ENCODE data around the gene SCNN1B. TPM values are rescaled to one million over a fixed set of nuclear protein-coding genes. Genes with fewer than 3 reads are reported as not detected.
"Not testable (repeated sequence)": the region's sequence is repeated elsewhere in the genome, so short reads cannot be mapped to it uniquely, and the experiment has no call there.

The SCNN1B gene
- total RNA-seq, 3 donors from 2014 or later = not detected

DNA sequence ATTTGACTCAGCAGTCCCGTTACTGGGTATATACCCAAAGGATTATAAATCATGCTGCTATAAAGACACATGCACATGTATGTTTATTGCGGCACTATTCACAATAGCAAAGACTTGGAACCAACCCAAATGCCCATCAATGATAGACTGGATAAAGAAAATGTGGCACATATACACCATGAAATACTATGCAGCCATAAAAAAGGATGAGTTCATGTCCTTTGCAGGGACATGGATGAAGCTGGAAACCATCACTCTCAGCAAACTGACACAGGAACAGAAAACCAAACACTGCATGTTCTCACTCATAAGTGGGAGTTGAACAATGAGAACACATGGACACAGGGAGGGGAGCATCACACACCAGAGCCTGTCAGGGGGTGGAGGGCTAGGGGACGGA lies 2.3 kb upstream of the SCNN1B start:
- peaks cover 47% of the 10 kb centered on the region for H3K27me3 Mint-ChIP-seq (ENCODE audit: low read depth)
- not testable (repeated sequence) for H3K36me3 Mint-ChIP-seq (ENCODE audit: insufficient read depth); ATAC-seq; H3K4me3 Mint-ChIP-seq; H3K4me1 Mint-ChIP-seq (ENCODE audit: low read depth); H3K9me3 Mint-ChIP-seq; DNase-seq

DNA sequence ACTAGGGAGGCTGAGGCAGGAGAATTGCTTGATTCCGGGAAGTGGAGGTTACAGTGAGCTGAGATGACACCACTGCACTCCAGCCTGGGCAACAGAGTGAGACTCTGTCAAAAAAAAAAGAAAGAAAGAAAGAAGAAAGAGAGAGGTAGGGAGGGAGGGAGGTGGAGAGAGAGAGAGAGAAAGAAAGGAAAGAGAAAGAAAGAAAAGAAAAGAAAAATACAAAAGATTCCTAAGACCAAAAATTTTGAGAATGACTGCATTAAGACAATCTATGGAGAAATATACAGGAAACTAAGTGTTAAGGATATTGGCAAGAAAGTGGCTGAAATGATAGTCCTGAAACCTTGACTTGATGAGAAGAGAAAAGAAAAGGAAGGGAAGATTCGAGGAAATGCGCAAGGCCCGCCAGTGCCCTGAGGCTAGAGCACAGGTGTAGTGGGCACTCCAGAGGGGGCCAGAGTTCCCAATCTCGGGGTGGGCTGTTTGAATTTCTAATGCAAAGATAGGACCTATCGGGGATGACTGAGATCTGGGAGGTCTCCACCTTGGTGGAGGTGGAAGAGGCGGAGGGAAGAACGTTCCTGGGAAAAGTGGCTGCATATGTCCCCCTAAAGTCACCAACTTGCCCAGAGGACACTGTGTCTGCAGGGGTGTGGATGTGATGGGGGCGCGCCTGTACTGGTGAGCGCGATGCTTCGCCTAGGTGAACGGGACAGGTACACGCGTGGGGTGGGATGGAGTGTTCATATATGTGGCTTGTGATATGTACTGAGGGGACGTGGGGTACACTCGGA lies 654 bp upstream of the SCNN1B start:
- Mint-ChIP-seq H3K36me3 (ENCODE audit: insufficient read depth) (no peaks in the 10 kb centered on the region), H3K4me3 (no peak overlapping the region), H3K27me3 (ENCODE audit: low read depth) (peaks cover 37% of the 10 kb centered on the region), H3K9me3 (no peaks in the 10 kb centered on the region), H3K4me1 (ENCODE audit: low read depth) (peaks cover 3% of the 10 kb centered on the region)
- DNase-seq (no peak), ATAC-seq (no peak)

DNA sequence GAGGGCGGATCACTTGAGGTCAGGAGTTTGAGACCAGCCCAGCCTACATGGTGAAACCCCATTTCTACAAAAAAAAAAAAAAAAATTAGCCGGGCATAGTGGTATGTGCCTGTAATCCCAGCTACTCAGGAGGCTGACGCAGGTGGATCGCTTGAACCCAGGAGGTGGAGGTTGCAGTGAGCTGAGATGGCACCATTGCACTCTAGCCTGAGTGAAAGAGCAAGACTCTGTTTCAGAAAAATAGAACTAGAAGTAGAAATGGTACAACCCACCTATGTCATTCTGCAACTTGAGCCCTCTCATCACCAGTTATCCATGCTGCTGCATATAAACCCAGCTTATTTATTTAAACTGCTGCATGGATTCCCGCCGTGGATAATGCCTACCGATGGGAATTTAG lies 1.6 kb downstream of the SCNN1B start:
- Mint-ChIP-seq H3K4me1 (ENCODE audit: low read depth) (peaks cover 3% of the 10 kb centered on the region), H3K4me3 (no peak overlapping the region), H3K27me3 (ENCODE audit: low read depth) (peaks cover 31% of the 10 kb centered on the region), H3K36me3 (ENCODE audit: insufficient read depth) (no peaks in the 10 kb centered on the region), H3K9me3 (no peaks in the 10 kb centered on the region)
- no peak for DNase-seq
- ATAC-seq = no peak

DNA sequence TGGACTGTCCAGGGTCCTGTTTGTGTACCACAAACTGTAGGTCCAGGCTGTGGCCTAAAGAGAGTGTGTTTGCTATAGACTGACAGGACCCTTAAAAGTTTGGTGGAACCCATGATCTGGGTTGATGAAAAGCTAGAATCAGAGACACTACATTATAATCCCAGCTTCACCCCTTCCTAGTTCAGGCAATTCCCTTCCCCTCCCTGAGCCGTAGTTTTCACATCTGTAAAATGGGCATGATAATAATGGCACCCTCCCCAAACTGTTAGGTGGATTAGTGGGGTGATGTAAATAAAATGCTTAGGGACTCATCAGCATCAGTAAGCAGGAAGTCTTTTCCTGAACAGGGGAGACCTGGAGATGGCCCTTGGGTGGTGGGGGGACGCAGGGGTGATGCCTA lies 2.5 kb downstream of the SCNN1B start:
- ATAC-seq (no peak), DNase-seq (no peak)
- no peaks in the 10 kb centered on the region for H3K36me3 Mint-ChIP-seq (ENCODE audit: insufficient read depth)
- H3K4me3 Mint-ChIP-seq = no peak overlapping the region
- H3K4me1 Mint-ChIP-seq (ENCODE audit: low read depth) = peaks cover 3% of the 10 kb centered on the region
- peaks cover 33% of the 10 kb centered on the region for H3K27me3 Mint-ChIP-seq (ENCODE audit: low read depth)
- no peaks in the 10 kb centered on the region for H3K9me3 Mint-ChIP-seq

DNA sequence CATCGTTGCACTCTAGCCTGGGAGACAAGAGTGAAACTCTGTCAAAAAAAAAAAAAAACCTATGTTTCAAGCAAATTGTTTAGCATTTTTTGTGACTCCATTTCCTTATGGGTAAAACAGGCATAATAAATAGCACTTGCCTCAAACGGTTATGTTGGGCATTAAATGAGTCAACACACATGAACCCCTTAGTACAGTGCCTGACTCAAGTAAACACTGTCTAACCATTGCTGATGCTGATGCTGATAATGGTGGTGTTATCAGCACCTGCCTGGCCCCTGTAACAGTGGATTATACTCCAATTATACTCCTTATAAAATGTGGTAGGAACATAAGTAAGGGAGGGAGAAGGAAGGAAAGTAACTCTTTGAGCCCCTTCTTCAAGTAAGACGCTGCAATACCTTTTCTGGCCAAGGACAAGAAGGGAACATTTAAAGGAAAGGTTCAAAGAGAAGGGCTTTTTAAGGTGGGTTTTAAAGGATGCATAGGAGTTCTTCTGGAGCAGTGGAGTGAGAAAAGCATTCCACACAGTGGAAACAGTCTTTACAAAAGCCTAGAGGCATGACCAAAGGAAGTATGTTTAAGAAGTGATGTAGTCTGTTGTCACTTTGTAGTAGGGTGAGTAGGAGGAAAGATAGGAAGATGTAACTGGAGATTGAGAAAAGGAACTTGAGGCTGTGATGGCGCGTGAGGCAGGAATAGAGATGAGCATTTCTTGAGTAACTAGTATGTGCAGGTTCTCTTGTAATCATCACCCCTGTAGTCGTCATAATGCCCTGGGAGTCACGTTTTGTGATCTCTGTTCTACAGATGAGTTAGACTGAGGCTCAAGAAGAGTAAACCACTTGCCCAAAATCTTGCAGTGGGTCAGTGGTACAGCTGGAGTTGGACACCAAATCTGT lies 4.3 kb downstream of the SCNN1B start:
- Mint-ChIP-seq H3K9me3 (peaks cover 5% of the 10 kb centered on the region), H3K4me1 (ENCODE audit: low read depth) (peaks cover 1% of the 10 kb centered on the region), H3K36me3 (ENCODE audit: insufficient read depth) (no peaks in the 10 kb centered on the region), H3K4me3 (no peak overlapping the region), H3K27me3 (ENCODE audit: low read depth) (peaks cover 24% of the 10 kb centered on the region)
- ATAC-seq (no peak), DNase-seq (no peak)

DNA sequence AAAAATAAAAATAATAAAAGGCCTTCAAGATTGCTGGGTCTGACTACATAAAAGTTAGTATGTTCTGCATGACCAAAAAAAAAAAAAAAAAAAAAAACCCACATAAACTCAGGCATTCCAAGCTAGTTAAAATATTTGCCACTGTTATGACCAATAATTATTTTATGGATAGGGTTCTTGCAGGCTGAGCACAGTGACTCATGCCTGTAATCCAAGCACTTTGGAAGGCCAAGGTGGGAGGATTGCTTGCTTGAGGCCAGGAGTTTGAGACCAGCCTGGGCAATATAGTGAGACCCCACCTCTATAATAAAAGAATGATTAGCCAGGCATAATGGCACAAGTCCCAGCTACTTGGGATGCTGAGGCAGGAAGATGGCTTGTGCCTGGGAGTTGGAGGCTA lies 8.1 kb downstream of the SCNN1B start:
- H3K4me1 Mint-ChIP-seq (ENCODE audit: low read depth) = no peaks in the 10 kb centered on the region
- H3K9me3 Mint-ChIP-seq = peaks cover 5% of the 10 kb centered on the region
- no peak for ATAC-seq
- no peaks in the 10 kb centered on the region for H3K36me3 Mint-ChIP-seq (ENCODE audit: insufficient read depth)
- peaks cover 9% of the 10 kb centered on the region for H3K27me3 Mint-ChIP-seq (ENCODE audit: low read depth)
- no peak for DNase-seq
- no peak overlapping the region for H3K4me3 Mint-ChIP-seq

DNA sequence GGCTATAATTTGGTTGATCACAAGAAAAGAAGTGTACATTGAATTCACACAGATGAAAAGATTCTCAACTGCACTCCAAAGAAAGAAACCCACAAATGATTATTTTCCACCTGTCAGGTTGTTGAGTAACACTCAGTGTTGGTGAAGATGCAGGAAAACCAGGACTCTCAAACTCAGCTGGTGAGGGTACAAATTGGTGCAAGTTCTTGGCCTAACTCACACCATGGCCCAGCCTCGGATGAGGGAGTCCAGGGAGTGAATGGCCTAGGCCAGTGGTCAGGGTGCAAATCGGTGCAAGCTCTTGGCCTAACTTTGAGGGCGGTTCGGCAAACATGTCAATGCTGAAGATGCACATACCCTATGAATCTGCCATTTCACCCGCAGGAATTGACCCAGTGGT lies 8.6 kb downstream of the SCNN1B start:
- H3K27me3 Mint-ChIP-seq (ENCODE audit: low read depth) = peaks cover 9% of the 10 kb centered on the region
- no peaks in the 10 kb centered on the region for H3K36me3 Mint-ChIP-seq (ENCODE audit: insufficient read depth)
- H3K4me1 Mint-ChIP-seq (ENCODE audit: low read depth) = no peaks in the 10 kb centered on the region
- peaks cover 5% of the 10 kb centered on the region for H3K9me3 Mint-ChIP-seq
- no peak for ATAC-seq
- DNase-seq = no peak
- no peak overlapping the region for H3K4me3 Mint-ChIP-seq

DNA sequence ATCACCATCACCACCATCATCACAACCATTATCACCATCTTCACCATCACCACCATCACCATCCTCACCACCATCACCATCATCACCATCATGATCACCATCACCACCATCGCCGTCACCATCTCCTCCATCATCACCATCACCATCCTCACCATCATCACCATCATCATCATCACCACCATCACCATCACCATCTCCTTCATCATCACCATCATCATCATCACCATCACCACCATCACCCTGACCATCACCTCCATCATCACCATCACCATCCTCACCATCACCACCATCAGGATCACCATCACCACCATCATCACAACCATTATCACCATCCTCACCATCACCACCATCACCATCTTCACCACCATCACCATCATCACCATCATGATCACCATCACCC lies 14.1 kb downstream of the SCNN1B start:
- H3K36me3 Mint-ChIP-seq (ENCODE audit: insufficient read depth) = no peaks in the 10 kb centered on the region
- no peaks in the 10 kb centered on the region for H3K9me3 Mint-ChIP-seq
- peaks cover 5% of the 10 kb centered on the region for H3K27me3 Mint-ChIP-seq (ENCODE audit: low read depth)
- no peak overlapping the region for H3K4me3 Mint-ChIP-seq
- ATAC-seq (no peak), DNase-seq (no peak)
- H3K4me1 Mint-ChIP-seq (ENCODE audit: low read depth) = no peaks in the 10 kb centered on the region

DNA sequence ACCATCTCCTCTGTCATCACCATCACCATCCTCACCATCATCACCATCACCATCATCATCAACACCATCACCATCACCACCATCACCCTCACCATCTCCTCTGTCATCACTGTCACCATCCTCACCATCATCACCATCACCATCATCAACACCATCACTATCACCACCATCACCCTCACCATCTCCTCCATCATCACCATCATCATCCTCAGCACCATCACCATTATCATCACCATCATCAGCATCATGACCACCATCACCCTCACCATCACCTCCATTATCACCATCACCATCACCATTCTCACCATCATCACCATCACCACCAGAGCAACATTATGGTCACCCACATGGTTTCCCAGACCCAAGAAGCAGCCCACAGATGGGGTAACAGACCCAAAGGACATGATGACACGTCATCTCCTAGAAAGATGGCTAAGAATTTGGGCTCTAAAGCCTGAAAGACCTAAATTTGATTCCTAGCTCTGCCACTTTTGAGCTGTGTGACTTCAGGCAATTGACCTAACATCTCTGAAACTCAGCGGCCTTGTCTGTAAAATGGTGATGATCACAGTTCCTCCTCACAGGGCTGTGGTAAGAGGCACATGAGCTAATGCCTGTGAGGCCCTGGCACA lies 14.6 kb downstream of the SCNN1B start:
- DNase-seq (no peak), ATAC-seq (no peak)
- H3K36me3 Mint-ChIP-seq (ENCODE audit: insufficient read depth) = no peaks in the 10 kb centered on the region
- peaks cover 5% of the 10 kb centered on the region for H3K27me3 Mint-ChIP-seq (ENCODE audit: low read depth)
- H3K4me1 Mint-ChIP-seq (ENCODE audit: low read depth) = no peaks in the 10 kb centered on the region
- H3K9me3 Mint-ChIP-seq = no peaks in the 10 kb centered on the region
- no peak overlapping the region for H3K4me3 Mint-ChIP-seq

DNA sequence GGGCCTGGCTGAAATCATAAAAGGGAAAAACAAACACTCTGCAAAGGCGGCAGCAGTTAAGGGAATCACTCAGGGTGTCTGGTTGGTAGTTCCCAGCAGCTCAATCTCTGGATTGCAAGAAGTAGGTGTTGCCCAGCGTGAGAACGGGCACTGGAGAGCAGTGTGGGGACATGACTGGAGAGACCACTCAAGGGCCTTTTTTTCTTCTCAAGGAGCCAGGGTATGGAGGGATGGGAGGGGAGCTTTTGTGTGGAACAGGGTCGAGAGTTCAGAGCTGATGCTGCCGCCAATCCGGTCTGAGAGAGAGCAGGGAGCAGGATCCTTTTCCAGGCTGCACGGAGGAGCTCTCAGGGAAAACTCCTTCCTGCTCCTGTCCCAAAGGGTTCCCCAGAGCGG lies 15.2 kb downstream of the SCNN1B start:
- H3K4me1 Mint-ChIP-seq (ENCODE audit: low read depth) = no peaks in the 10 kb centered on the region
- H3K36me3 Mint-ChIP-seq (ENCODE audit: insufficient read depth) = no peaks in the 10 kb centered on the region
- ATAC-seq = no peak
- no peak for DNase-seq
- peaks cover 5% of the 10 kb centered on the region for H3K27me3 Mint-ChIP-seq (ENCODE audit: low read depth)
- no peak overlapping the region for H3K4me3 Mint-ChIP-seq
- no peaks in the 10 kb centered on the region for H3K9me3 Mint-ChIP-seq

DNA sequence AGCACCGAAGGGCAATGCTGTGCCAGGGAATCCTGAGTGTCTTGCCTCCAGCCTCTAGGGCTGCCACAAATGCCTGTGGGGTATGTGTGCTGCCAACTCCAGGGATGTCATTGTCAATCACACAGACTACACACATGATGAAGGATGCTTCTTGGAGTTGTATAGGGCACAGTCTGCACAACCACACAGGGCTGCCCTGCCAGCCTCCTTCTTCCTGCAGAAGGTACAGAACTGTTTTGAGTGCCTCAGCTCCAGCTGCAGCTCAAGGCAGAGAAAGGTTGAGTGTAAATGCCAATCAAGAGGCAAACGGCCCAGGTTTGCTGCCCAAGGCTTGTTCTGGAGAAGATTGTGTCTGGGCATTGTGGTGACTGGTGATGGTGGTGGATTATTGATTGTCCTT lies 15.6 kb downstream of the SCNN1B start:
- Mint-ChIP-seq H3K27me3 (ENCODE audit: low read depth) (peaks cover 3% of the 10 kb centered on the region), H3K9me3 (no peaks in the 10 kb centered on the region), H3K36me3 (ENCODE audit: insufficient read depth) (no peaks in the 10 kb centered on the region), H3K4me3 (no peak overlapping the region), H3K4me1 (ENCODE audit: low read depth) (no peaks in the 10 kb centered on the region)
- ATAC-seq (no peak), DNase-seq (no peak)

DNA sequence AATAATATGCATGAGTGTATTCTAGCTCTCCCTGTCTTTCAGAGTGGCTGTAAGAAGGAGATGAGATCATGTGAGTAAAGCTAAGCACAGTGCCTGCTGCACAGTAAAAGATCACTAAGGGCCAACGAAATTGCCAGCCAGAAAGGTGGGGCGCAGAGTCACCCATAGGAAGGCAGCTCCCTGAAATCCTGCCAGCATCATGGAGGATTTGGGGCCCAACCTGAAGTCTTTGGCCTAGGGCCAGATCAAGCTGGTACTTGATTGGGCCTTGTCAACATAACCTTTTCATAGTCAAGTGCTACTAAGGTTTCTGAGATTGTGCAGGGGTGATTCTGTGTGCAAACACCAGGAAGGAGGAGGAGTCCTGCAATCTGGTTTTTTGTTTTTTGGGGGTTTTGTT lies 16.5 kb downstream of the SCNN1B start:
- Mint-ChIP-seq H3K4me1 (ENCODE audit: low read depth) (no peaks in the 10 kb centered on the region), H3K9me3 (no peaks in the 10 kb centered on the region), H3K4me3 (no peak overlapping the region), H3K27me3 (ENCODE audit: low read depth) (peaks cover 3% of the 10 kb centered on the region), H3K36me3 (ENCODE audit: insufficient read depth) (no peaks in the 10 kb centered on the region)
- ATAC-seq (no peak), DNase-seq (no peak)

DNA sequence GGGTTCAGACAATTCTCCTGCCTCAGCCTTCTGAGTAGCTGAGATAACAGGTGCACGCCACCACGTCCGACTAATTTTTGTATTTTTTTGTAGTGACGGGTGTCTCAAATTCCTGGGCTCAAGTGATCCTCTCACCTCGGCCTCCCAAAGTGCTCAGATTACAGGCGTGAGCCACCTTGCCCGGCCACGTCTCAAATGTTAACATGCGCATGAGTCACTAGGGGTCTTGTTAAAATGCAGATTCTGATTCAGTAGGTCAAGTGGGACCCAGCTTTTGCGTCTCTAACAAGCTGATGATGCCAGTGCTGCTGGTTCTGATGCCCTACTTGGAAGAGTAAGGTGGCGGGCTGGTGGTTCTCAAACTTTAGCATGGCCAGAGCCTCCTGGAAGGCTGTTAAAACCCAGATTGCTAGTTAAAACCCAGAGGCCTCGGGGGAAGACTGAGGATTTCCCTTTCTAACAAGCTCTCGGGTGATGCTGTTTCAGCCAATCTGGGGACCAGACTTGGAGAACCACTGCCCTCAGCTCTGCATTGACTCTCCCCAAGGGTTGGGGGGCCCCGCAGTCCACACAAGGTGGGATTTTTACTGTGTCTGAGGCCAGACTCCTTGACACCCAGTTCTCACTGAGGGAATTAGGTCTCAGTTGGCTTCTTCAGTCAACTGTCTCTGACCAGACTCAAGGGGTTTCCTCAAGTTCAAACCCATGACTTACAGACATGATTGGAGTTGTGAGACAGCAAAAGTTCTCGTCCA lies 17.9 kb downstream of the SCNN1B start:
- Mint-ChIP-seq H3K36me3 (ENCODE audit: insufficient read depth) (no peaks in the 10 kb centered on the region), H3K4me1 (ENCODE audit: low read depth) (no peaks in the 10 kb centered on the region), H3K4me3 (no peak overlapping the region), H3K9me3 (no peaks in the 10 kb centered on the region), H3K27me3 (ENCODE audit: low read depth) (peaks cover 3% of the 10 kb centered on the region)
- DNase-seq = no peak
- ATAC-seq = no peak

DNA sequence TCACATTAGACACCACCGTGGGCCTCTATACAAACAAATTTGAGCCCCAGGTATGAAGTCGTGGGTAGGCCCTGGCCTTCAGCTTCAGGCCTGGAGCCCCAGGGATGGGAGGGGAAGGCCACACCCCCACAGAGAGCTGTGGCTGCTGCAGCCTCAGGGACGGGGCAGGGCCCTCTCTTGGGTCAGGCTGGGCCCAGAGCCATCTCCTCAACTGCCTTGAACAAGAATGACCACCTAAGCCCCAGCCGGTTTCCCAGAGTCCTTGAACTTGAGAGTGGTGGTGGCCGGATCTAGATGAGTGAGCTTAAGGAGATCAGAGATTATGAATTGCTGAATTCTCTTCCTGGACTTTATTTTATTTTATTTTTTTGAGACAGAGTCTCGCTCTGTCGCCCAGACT lies 18.6 kb downstream of the SCNN1B start:
- no peaks in the 10 kb centered on the region for H3K4me1 Mint-ChIP-seq (ENCODE audit: low read depth)
- DNase-seq = no peak
- H3K36me3 Mint-ChIP-seq (ENCODE audit: insufficient read depth) = no peaks in the 10 kb centered on the region
- H3K9me3 Mint-ChIP-seq = no peaks in the 10 kb centered on the region
- no peak for ATAC-seq
- no peak overlapping the region for H3K4me3 Mint-ChIP-seq
- H3K27me3 Mint-ChIP-seq (ENCODE audit: low read depth) = peaks cover 5% of the 10 kb centered on the region
